ENCODE measurements around the gene IGSF6.

The IGSF6 gene

GRCh38 chr16:21619765-21620425, 32.5 kb downstream of the IGSF6 start:
- peaks cover 10% of the 10 kb centered on the region for H3K36me3 ChIP-seq (ENCODE audit: control insufficient read depth, insufficient read depth, low read length)
- H3K9me3 ChIP-seq (ENCODE audit: control insufficient read depth, low read length) = no peaks in the 10 kb centered on the region
- DNase-seq = no peak
- H3K27ac ChIP-seq (ENCODE audit: insufficient read depth, low read length, poor library complexity, severe bottlenecking) = no peak overlapping the region
- H3K4me3 ChIP-seq (ENCODE audit: insufficient read depth, low read depth, low read length, poor library complexity, severe bottlenecking) = no peak overlapping the region
- peaks cover 18% of the 10 kb centered on the region for H3K4me1 ChIP-seq (ENCODE audit: control insufficient read depth, insufficient read depth, low read length, poor library complexity, severe bottlenecking)
- H3K27me3 ChIP-seq (replicated peaks; ENCODE audit: control insufficient read depth, insufficient read depth, low read length, poor library complexity, severe bottlenecking) = no peaks in the 10 kb centered on the region

GRCh38 chr16:21618281-21618680, 34.1 kb downstream of the IGSF6 start:
- H3K36me3 ChIP-seq (ENCODE audit: control insufficient read depth, insufficient read depth, low read length) = peaks cover 4% of the 10 kb centered on the region
- DNase-seq = no peak

GRCh38 chr16:21617607-21618006, 34.8 kb downstream of the IGSF6 start:
- DNase-seq = no peak
- Histone ChIP-seq H3K4me1 (ENCODE audit: control insufficient read depth, insufficient read depth, low read length, poor library complexity, severe bottlenecking) (peaks cover 18% of the 10 kb centered on the region), H3K36me3 (ENCODE audit: control insufficient read depth, insufficient read depth, low read length) (peaks cover 4% of the 10 kb centered on the region), H3K27me3 (replicated peaks; ENCODE audit: control insufficient read depth, insufficient read depth, low read length, poor library complexity, severe bottlenecking) (no peaks in the 10 kb centered on the region), H3K27ac (ENCODE audit: insufficient read depth, low read length, poor library complexity, severe bottlenecking) (no peak overlapping the region), H3K4me3 (ENCODE audit: insufficient read depth, low read depth, low read length, poor library complexity, severe bottlenecking) (no peak overlapping the region), H3K9me3 (ENCODE audit: control insufficient read depth, low read length) (no peaks in the 10 kb centered on the region)

More at GRCh38 chr16:21618281-21618680, 34.1 kb downstream of the IGSF6 start:
- Histone ChIP-seq H3K4me1 (ENCODE audit: control insufficient read depth, insufficient read depth, low read length, poor library complexity, severe bottlenecking) (peaks cover 18% of the 10 kb centered on the region), H3K27me3 (replicated peaks; ENCODE audit: control insufficient read depth, insufficient read depth, low read length, poor library complexity, severe bottlenecking) (no peaks in the 10 kb centered on the region), H3K27ac (ENCODE audit: insufficient read depth, low read length, poor library complexity, severe bottlenecking) (no peak overlapping the region), H3K9me3 (ENCODE audit: control insufficient read depth, low read length) (no peaks in the 10 kb centered on the region), H3K4me3 (ENCODE audit: insufficient read depth, low read depth, low read length, poor library complexity, severe bottlenecking) (no peak overlapping the region)

GRCh38 chr16:21614896-21615295, 37.5 kb downstream of the IGSF6 start:
- Histone ChIP-seq H3K27me3 (replicated peaks; ENCODE audit: control insufficient read depth, insufficient read depth, low read length, poor library complexity, severe bottlenecking) (no peaks in the 10 kb centered on the region), H3K4me1 (ENCODE audit: control insufficient read depth, insufficient read depth, low read length, poor library complexity, severe bottlenecking) (peaks cover 10% of the 10 kb centered on the region), H3K36me3 (ENCODE audit: control insufficient read depth, insufficient read depth, low read length) (peaks cover 4% of the 10 kb centered on the region), H3K27ac (ENCODE audit: insufficient read depth, low read length, poor library complexity, severe bottlenecking) (no peak overlapping the region), H3K9me3 (ENCODE audit: control insufficient read depth, low read length) (no peaks in the 10 kb centered on the region), H3K4me3 (ENCODE audit: insufficient read depth, low read depth, low read length, poor library complexity, severe bottlenecking) (no peak overlapping the region)
- DNase-seq = no peak

- peaks cover 4% of the 10 kb centered on the region for H3K36me3 ChIP-seq (ENCODE audit: control insufficient read depth, insufficient read depth, low read length)
- H3K27me3 ChIP-seq (replicated peaks; ENCODE audit: control insufficient read depth, insufficient read depth, low read length, poor library complexity, severe bottlenecking) = no peaks in the 10 kb centered on the region
- no peak overlapping the region for H3K4me3 ChIP-seq (ENCODE audit: insufficient read depth, low read depth, low read length, poor library complexity, severe bottlenecking)
- DNase-seq = no peak
- no peaks in the 10 kb centered on the region for H3K9me3 ChIP-seq (ENCODE audit: control insufficient read depth, low read length)
- no peak overlapping the region for H3K27ac ChIP-seq (ENCODE audit: insufficient read depth, low read length, poor library complexity, severe bottlenecking)
- H3K4me1 ChIP-seq (ENCODE audit: control insufficient read depth, insufficient read depth, low read length, poor library complexity, severe bottlenecking) = peaks cover 20% of the 10 kb centered on the region
Measured at GRCh38 chr16:21613781-21614180, 38.6 kb downstream of the IGSF6 start.

GRCh38 chr16:21613361-21613760, 39.0 kb downstream of the IGSF6 start:
- H3K27ac ChIP-seq (ENCODE audit: insufficient read depth, low read length, poor library complexity, severe bottlenecking) = no peak overlapping the region
- H3K36me3 ChIP-seq (ENCODE audit: control insufficient read depth, insufficient read depth, low read length) = peaks cover 4% of the 10 kb centered on the region
- H3K27me3 ChIP-seq (replicated peaks; ENCODE audit: control insufficient read depth, insufficient read depth, low read length, poor library complexity, severe bottlenecking) = no peaks in the 10 kb centered on the region
- H3K4me3 ChIP-seq (ENCODE audit: insufficient read depth, low read depth, low read length, poor library complexity, severe bottlenecking) = no peak overlapping the region
- DNase-seq = no peak
- H3K4me1 ChIP-seq (ENCODE audit: control insufficient read depth, insufficient read depth, low read length, poor library complexity, severe bottlenecking) = peaks cover 24% of the 10 kb centered on the region
- H3K9me3 ChIP-seq (ENCODE audit: control insufficient read depth, low read length) = no peaks in the 10 kb centered on the region

GRCh38 chr16:21611556-21612384, 40.6 kb downstream of the IGSF6 start:
- Histone ChIP-seq H3K4me1 (ENCODE audit: control insufficient read depth, insufficient read depth, low read length, poor library complexity, severe bottlenecking) (peaks cover 27% of the 10 kb centered on the region), H3K36me3 (ENCODE audit: control insufficient read depth, insufficient read depth, low read length) (peaks cover 4% of the 10 kb centered on the region), H3K4me3 (ENCODE audit: insufficient read depth, low read depth, low read length, poor library complexity, severe bottlenecking) (no peak overlapping the region), H3K27me3 (replicated peaks; ENCODE audit: control insufficient read depth, insufficient read depth, low read length, poor library complexity, severe bottlenecking) (no peaks in the 10 kb centered on the region), H3K9me3 (ENCODE audit: control insufficient read depth, low read length) (no peaks in the 10 kb centered on the region), H3K27ac (ENCODE audit: insufficient read depth, low read length, poor library complexity, severe bottlenecking) (no peak overlapping the region)
- DNase-seq = no peak

- Histone ChIP-seq H3K9me3 (ENCODE audit: control insufficient read depth, low read length) (no peaks in the 10 kb centered on the region), H3K27me3 (replicated peaks; ENCODE audit: control insufficient read depth, insufficient read depth, low read length, poor library complexity, severe bottlenecking) (no peaks in the 10 kb centered on the region), H3K36me3 (ENCODE audit: control insufficient read depth, insufficient read depth, low read length) (peaks cover 4% of the 10 kb centered on the region), H3K4me3 (ENCODE audit: insufficient read depth, low read depth, low read length, poor library complexity, severe bottlenecking) (no peak overlapping the region), H3K27ac (ENCODE audit: insufficient read depth, low read length, poor library complexity, severe bottlenecking) (no peak overlapping the region), H3K4me1 (ENCODE audit: control insufficient read depth, insufficient read depth, low read length, poor library complexity, severe bottlenecking) (peaks cover 24% of the 10 kb centered on the region)
- DNase-seq = no peak
Measured at GRCh38 chr16:21611198-21611555, 41.2 kb downstream of the IGSF6 start.

GRCh38 chr16:21610766-21611165, 41.6 kb downstream of the IGSF6 start:
- Histone ChIP-seq H3K4me1 (ENCODE audit: control insufficient read depth, insufficient read depth, low read length, poor library complexity, severe bottlenecking) (peaks cover 20% of the 10 kb centered on the region), H3K4me3 (ENCODE audit: insufficient read depth, low read depth, low read length, poor library complexity, severe bottlenecking) (no peak overlapping the region), H3K36me3 (ENCODE audit: control insufficient read depth, insufficient read depth, low read length) (peaks cover 4% of the 10 kb centered on the region), H3K27ac (ENCODE audit: insufficient read depth, low read length, poor library complexity, severe bottlenecking) (no peak overlapping the region), H3K27me3 (replicated peaks; ENCODE audit: control insufficient read depth, insufficient read depth, low read length, poor library complexity, severe bottlenecking) (no peaks in the 10 kb centered on the region), H3K9me3 (ENCODE audit: control insufficient read depth, low read length) (no peaks in the 10 kb centered on the region)
- DNase-seq = no peak

GRCh38 chr16:21610006-21610544, 42.3 kb downstream of the IGSF6 start:
- H3K27ac ChIP-seq (ENCODE audit: insufficient read depth, low read length, poor library complexity, severe bottlenecking) = no peak overlapping the region
- peaks cover 20% of the 10 kb centered on the region for H3K4me1 ChIP-seq (ENCODE audit: control insufficient read depth, insufficient read depth, low read length, poor library complexity, severe bottlenecking)
- H3K27me3 ChIP-seq (replicated peaks; ENCODE audit: control insufficient read depth, insufficient read depth, low read length, poor library complexity, severe bottlenecking) = no peaks in the 10 kb centered on the region

More at GRCh38 chr16:21610006-21610544, 42.3 kb downstream of the IGSF6 start:
- peaks cover 4% of the 10 kb centered on the region for H3K36me3 ChIP-seq (ENCODE audit: control insufficient read depth, insufficient read depth, low read length)
- no peaks in the 10 kb centered on the region for H3K9me3 ChIP-seq (ENCODE audit: control insufficient read depth, low read length)
- H3K4me3 ChIP-seq (ENCODE audit: insufficient read depth, low read depth, low read length, poor library complexity, severe bottlenecking) = no peak overlapping the region
- DNase-seq = no peak

All from effector memory CD4-positive, alpha-beta T cell (primary cell).